GM19025 (cell line): ENCODE data around the gene KLHL26.
"Not testable (repeated sequence)": the region's sequence is repeated elsewhere in the genome, so short reads cannot be mapped to it uniquely, and the experiment has no call there.

Source experiments
- ATAC-seq: cut with Tn5 transposase; IDR thresholded peaks from one replicate; pipeline ENCODE4 v1.9.1; 2021; ENCODE audit warnings: mild to moderate bottlenecking, low read depth, moderate library complexity; ENCODE audit not compliant: unreplicated experiment

The KLHL26 gene

GRCh38 chr19:18636969-18637629 lies at the start of gene KLHL26:
Gene KLHL26, plus strand, starts transcription at chr19:18637028. Its CDS starts 27 bp downstream, at chr19:18637055.
- no peak for ATAC-seq

GRCh38 chr19:18587561-18587960 lies 49.3 kb upstream of the KLHL26 start:
- no peak for ATAC-seq

- ATAC-seq: no peak
Measured at GRCh38 chr19:18587962-18588610, 48.7 kb upstream of the KLHL26 start.

- ATAC-seq: peak; percentile 82
Measured at GRCh38 chr19:18588611-18589379, 48.0 kb upstream of the KLHL26 start, which contains the start of gene REX1BD. Gene REX1BD, plus strand, starts transcription at chr19:18588798. Its CDS starts 4 bp downstream, at chr19:18588802.

GRCh38 chr19:18589380-18590272 lies 47.2 kb upstream of the KLHL26 start:
- ATAC-seq: peak; percentile 8

- ATAC-seq: no peak
Measured at GRCh38 chr19:18590273-18591272, 46.3 kb upstream of the KLHL26 start.

GRCh38 chr19:18591735-18592385 lies 45.0 kb upstream of the KLHL26 start:
- ATAC-seq: no peak

GRCh38 chr19:18592732-18593131 lies 44.1 kb upstream of the KLHL26 start:
- ATAC-seq: not testable (repeated sequence)

- ATAC-seq: no peak
Measured at GRCh38 chr19:18593367-18594095, 43.3 kb upstream of the KLHL26 start.

- no peak for ATAC-seq
Measured at GRCh38 chr19:18594096-18594823, 42.6 kb upstream of the KLHL26 start.

GRCh38 chr19:18594824-18595373 lies 41.9 kb upstream of the KLHL26 start:
- ATAC-seq: no peak

- ATAC-seq: no peak
Measured at GRCh38 chr19:18595475-18595874, 41.4 kb upstream of the KLHL26 start.

GRCh38 chr19:18596752-18597157 lies 40.1 kb upstream of the KLHL26 start:
- ATAC-seq: no peak

GRCh38 chr19:18597809-18598660 lies 38.8 kb upstream of the KLHL26 start:
- no peak for ATAC-seq

GRCh38 chr19:18599485-18599884 lies 37.3 kb upstream of the KLHL26 start:
- ATAC-seq: no peak
